K562 (cell line): Measurements from ENCODE around the gene ACOT4. TPM values are rescaled to one million over a fixed set of nuclear protein-coding genes. Genes with fewer than 3 reads are reported as not detected.

Source experiments
- ATAC-seq: fragments of 200-7000 bp; cut with Tn5 transposase; 3 replicates; pipeline ENCODE4 v1.9.1; 2020; ENCODE audit warnings: moderate library complexity
- BruUV-seq: library from RNA; stranded (reverse); fragments of 400-500 nt; replicated peaks from 2 replicates; lab custom pipeline; 2021; lab: Mats Ljungman, UMichigan
- CTCF ChIA-PET: fragments of 300-600 bp; formaldehyde crosslinking; extraction: SDS; loops from one replicate; lab custom pipeline; 2021; ENCODE audit warnings: low intra/inter-chr PET ratio; lab: Yijun Ruan, JAX
- POLR2A ChIA-PET: fragments of 300-600, 350-650 bp; sonication (Branson Sonifier 250); formaldehyde crosslinking; extraction: SDS; loops from one replicate; lab custom pipeline; 2021; ENCODE audit warnings: antibody characterized with exemption, inconsistent platforms; lab: Yijun Ruan, JAX
- DNase-seq, 4 experiments: peaks; one replicate each; pipeline versions ENCODE4 v3.0.0 to v3.0.0-alpha.2; 2011 to 2018; ENCODE audit warnings: low spot score in 3 of 4, mixed read lengths in 3 of 4; ENCODE audit errors: extremely low read depth in 1 of 4
- FAIRE-seq: peaks from 2 replicates; lab custom pipeline; 2011; peaks lifted over from hg19 to GRCh38; lab: Jason Lieb, UNC
- H2AFZ ChIP-seq: 2 replicates; pipeline ENCODE4 v1.6.0; 2011; ENCODE audit warnings: low read depth, low read length, control low read depth, inconsistent platforms
- H3K27ac ChIP-seq: fragments of 200-600 bp; 3 replicates; pipeline ENCODE4 v1.8.0; 2011; ENCODE audit warnings: low read depth, mild to moderate bottlenecking, control low read depth, inconsistent platforms, low read length, moderate library complexity, mixed read lengths; ENCODE audit errors: extremely low read depth
- H3K27me3 ChIP-seq, 2 experiments: fragments of 300-600 bp in 1 of 2; 2 replicates in 1 of 2; 3 replicates in 1 of 2; pipeline versions ENCODE4 v1.6.0 to v1.8.0; 2011; ENCODE audit warnings: inconsistent platforms in 2 of 2, low read length in 2 of 2, mild to moderate bottlenecking in 1 of 2, mixed read lengths in 1 of 2, moderate library complexity in 1 of 2; ENCODE audit not compliant: control insufficient read depth in 2 of 2, insufficient read depth in 2 of 2
- H3K36me3 ChIP-seq: fragments of 300-600 bp; 3 replicates; pipeline ENCODE4 v1.8.0; 2011; ENCODE audit warnings: mild to moderate bottlenecking, low read length, inconsistent platforms; ENCODE audit not compliant: control insufficient read depth, insufficient read depth
- H3K4me1 ChIP-seq, 2 experiments: fragments of 200-600 bp in 1 of 2; replicated peaks in 1 of 2; 2 replicates in 1 of 2; 3 replicates in 1 of 2; pipeline versions ENCODE4 v1.5.1 to v1.8.0; 2011; ENCODE audit warnings: inconsistent platforms in 2 of 2, low read length in 2 of 2, mild to moderate bottlenecking in 1 of 2, mixed read lengths in 1 of 2, moderate library complexity in 1 of 2; ENCODE audit not compliant: control insufficient read depth in 2 of 2, insufficient read depth in 2 of 2
- H3K4me2 ChIP-seq: 2 replicates; pipeline ENCODE4 v1.6.1; 2011; ENCODE audit warnings: low read length, control low read depth, inconsistent platforms, mixed read lengths; ENCODE audit not compliant: insufficient read depth
- H3K4me3 ChIP-seq: fragments of 200-600 bp; sonication (generic), shearing (Covaris generic); 2 replicates; pipeline ENCODE4 v1.5.1; 2016; ENCODE audit warnings: control low read depth, inconsistent platforms
- H3K79me2 ChIP-seq: fragments of 200-600 bp; 3 replicates; pipeline ENCODE4 v1.8.0; 2011; ENCODE audit warnings: low read length, inconsistent platforms; ENCODE audit not compliant: control insufficient read depth, insufficient read depth
- H3K9ac ChIP-seq, 2 experiments: 2 replicates each; pipeline versions ENCODE4 v1.6.0 to v1.6.1; 2011; ENCODE audit warnings: low read depth in 2 of 2, low read length in 2 of 2, control low read depth in 1 of 2, inconsistent platforms in 1 of 2, mild to moderate bottlenecking in 1 of 2, mixed read lengths in 1 of 2; ENCODE audit not compliant: insufficient read depth in 1 of 2
- H3K9me1 ChIP-seq: one replicate; pipeline ENCODE4 v1.6.0; 2011; ENCODE audit warnings: inconsistent platforms, mild to moderate bottlenecking, low read length, moderate library complexity; ENCODE audit not compliant: control insufficient read depth, insufficient read depth
- H3K9me3 ChIP-seq: replicated peaks from 2 replicates; pipeline ENCODE4 v1.5.1; 2011; ENCODE audit warnings: low read depth, low read length, inconsistent platforms; ENCODE audit not compliant: control insufficient read depth, insufficient read depth
- H4K20me1 ChIP-seq: replicated peaks from 2 replicates; pipeline ENCODE4 v1.6.1; 2011; ENCODE audit warnings: low read length, inconsistent platforms, mixed read lengths; ENCODE audit not compliant: control insufficient read depth, insufficient read depth
- COPS2 ChIP-seq: fragments of 450-650 bp; conservative IDR thresholded peaks from 2 replicates; pipeline ENCODE4 v1.6.1; 2016; ENCODE audit warnings: mild to moderate bottlenecking, moderate library complexity
- EZH2 ChIP-seq: IDR thresholded peaks from 2 replicates; pipeline ENCODE4 v1.6.1; 2012; ENCODE audit warnings: low read depth, mild to moderate bottlenecking, inconsistent platforms, low read length, borderline replicate concordance
- KLF16 ChIP-seq: IDR thresholded peaks from 2 replicates; pipeline ENCODE4 v1.6.1; 2016; ENCODE audit warnings: antibody characterized with exemption
- MAFG ChIP-seq: fragments of 450-650 bp; conservative IDR thresholded peaks from 2 replicates; pipeline ENCODE4 v1.6.1; 2016; ENCODE audit warnings: missing genetic modification characterization, missing compliant biosample characterization
- POLR3A ChIP-seq: IDR thresholded peaks from 2 replicates; pipeline ENCODE4 v1.6.1; 2011; ENCODE audit warnings: borderline replicate concordance, mild to moderate bottlenecking, moderate library complexity; ENCODE audit not compliant: insufficient read length, insufficient read depth; ENCODE audit errors: extremely low read depth
- RBBP5 ChIP-seq: fragments of 200-600 bp; sonication (generic); IDR thresholded peaks from 2 replicates; pipeline ENCODE4 v1.6.1; 2012; ENCODE audit warnings: borderline replicate concordance, mild to moderate bottlenecking, low read length, control low read depth, inconsistent platforms; ENCODE audit not compliant: insufficient read depth, poor library complexity, severe bottlenecking
- SLC30A9 ChIP-seq: fragments of 250-450 bp; sonication (Bioruptor Pico); IDR thresholded peaks from 2 replicates; pipeline ENCODE4 v1.8.0; 2022; ENCODE audit warnings: mild to moderate bottlenecking, moderate library complexity
- ZNF696 ChIP-seq: fragments of 250-450 bp; sonication (Bioruptor Pico); conservative IDR thresholded peaks from 2 replicates; pipeline ENCODE4 v1.4.0; 2020; ENCODE audit warnings: mild to moderate bottlenecking, moderate library complexity
- WGBS: fragments of 100-300 bp; shearing (Covaris generic); methylation state at CpG from one replicate; pipeline ENCODE4 v1.1.6; 2016; ENCODE audit warnings: low coverage, mixed read lengths; ENCODE audit not compliant: insufficient coverage; ENCODE audit errors: missing lambda C conversion rate; 5-methylcytosine and 5-hydroxymethylcytosine counted together
- in situ Hi-C: fragments of 300-500 bp; cut with MboI; formaldehyde crosslinking; loops from 4 replicates; pipeline ENCODE4 v1.15.0; 2018; ENCODE audit warnings: inconsistent platforms, mixed read lengths
- intact Hi-C: fragments of 100-400 bp; cut with micrococcal nuclease; formaldehyde crosslinking; loops from 2 replicates; pipeline ENCODE4 v1.14.2; 2022
- polyA plus RNA-seq, 8 experiments: library from polyadenylated mRNA; depleted of rRNA in 4 of 8; stranded (reverse) in 5 of 8; unstranded in 3 of 8; fragments of >200 nt; fragmentation: Nextera tagmentation in 2 of 8; fragmentation: Illumina TruSeq in 1 of 8; extraction: Ambion mirVana in 2 of 8; extraction: Trizol in 1 of 8; gene quantifications; 2 replicates each; pipeline versions ENCODE4 v1.2.1 to v1.2.3, GENCODE V29; 2011 to 2014; ENCODE audit warnings: inconsistent platforms in 1 of 8, missing spikeins in 1 of 8
- total RNA-seq, 7 experiments: library from RNA; depleted of rRNA in 6 of 7; stranded (reverse); fragments of >200 nt in 6 of 7; fragmentation: Illumina TruSeq in 2 of 7; extraction: Trizol in 2 of 7; gene quantifications; 2 replicates each; pipeline versions ENCODE4 v1.2.1 to v1.2.3, GENCODE V29; 2011 to 2021; ENCODE audit warnings: low replicate concordance in 1 of 7

ACOT4 gene
- total and polyA plus RNA-seq, 9 of the 15 experiments (the other 6 are each of a cell fraction or from before 2014, with no cell fraction given): not detected

GRCh38 chr14:73620268-73620667 lies 28.6 kb downstream of the ACOT4 start:
- intact Hi-C loops: no loop called here
- BruUV-seq: no TSS peak
- H3K27me3 ChIP-seq: no peaks in the 10 kb centered on the region
- ATAC-seq: no peak
- DNase-seq: no peak
- ChIA-PET CTCF (no interaction called here), POLR2A (no interaction called here)
- H3K36me3 ChIP-seq: no peaks in the 10 kb centered on the region
- H3K79me2 ChIP-seq: no peaks in the 10 kb centered on the region
- no peaks in the 10 kb centered on the region for H3K4me1 ChIP-seq
- H4K20me1 ChIP-seq: no peaks in the 10 kb centered on the region
- no peak overlapping the region for H2AFZ ChIP-seq
- H3K4me2 ChIP-seq: no peak overlapping the region
- no peaks in the 10 kb centered on the region for H3K9me3 ChIP-seq
- WGBS: 45% methylated on average over 10 of the region's 10 CpGs
- no peaks in the 10 kb centered on the region for H3K9me1 ChIP-seq
- in situ Hi-C loops: no loop called here
- H3K27ac ChIP-seq: no peak overlapping the region
- TF ChIP-seq KLF16: no peak
- TF ChIP-seq SLC30A9 (CRISPR knock-in tag): no peak
- TF ChIP-seq COPS2: no peak
- TF ChIP-seq RBBP5: no peak
- TF ChIP-seq POLR3A: no peak
- TF ChIP-seq MAFG (tag): no peak
- no peak for TF ChIP-seq EZH2
- no peak for TF ChIP-seq ZNF696 (CRISPR knock-in tag)
- TF ChIP-seq, all 486 proteins: peak for 0
- H3K4me3 ChIP-seq: no peak overlapping the region
- H3K9ac ChIP-seq: no peak overlapping the region
- no peak for FAIRE-seq
